NCI-H748 (cell line): ENCODE results near the gene CRIP3.

Source experiments
- DNase-seq: peaks from one replicate; lab custom pipeline; 2025; ENCODE audit not compliant: unreplicated experiment; lab: John Stamatoyannopoulos, UW

CRIP3 gene

GRCh38 chr6:43274916-43275597 lies 33.6 kb downstream of the CRIP3 start:
- no peak for DNase-seq

- DNase-seq: no peak
These were observed 34.3 kb downstream of the CRIP3 start for GRCh38 chr6:43274127-43274915.

- no peak for DNase-seq
These were observed 34.9 kb downstream of the CRIP3 start for GRCh38 chr6:43273707-43274106.

GRCh38 chr6:43271944-43272343 lies 36.7 kb downstream of the CRIP3 start:
- no peak for DNase-seq

- no peak for DNase-seq
These were observed 37.4 kb downstream of the CRIP3 start for GRCh38 chr6:43271103-43271815.

- no peak for DNase-seq
These were observed 39.2 kb downstream of the CRIP3 start for GRCh38 chr6:43269273-43270007.

- DNase-seq: no peak
These were observed 39.8 kb downstream of the CRIP3 start for GRCh38 chr6:43268782-43269272.

GRCh38 chr6:43268355-43268700 lies 40.3 kb downstream of the CRIP3 start:
- no peak for DNase-seq

- no peak for DNase-seq
These were observed 40.8 kb downstream of the CRIP3 start for GRCh38 chr6:43267619-43268354.

- no peak for DNase-seq
These were observed 43.1 kb downstream of the CRIP3 start for GRCh38 chr6:43265564-43265963.

- DNase-seq: no peak
These were observed 44.0 kb downstream of the CRIP3 start for GRCh38 chr6:43264599-43265145.

GRCh38 chr6:43263314-43264178 lies 45.1 kb downstream of the CRIP3 start:
- no peak for DNase-seq

GRCh38 chr6:43262780-43263313 lies 45.8 kb downstream of the CRIP3 start:
- no peak for DNase-seq

GRCh38 chr6:43262000-43262779 lies 46.4 kb downstream of the CRIP3 start:
- no peak for DNase-seq

- no peak for DNase-seq
These were observed 47.4 kb downstream of the CRIP3 start for GRCh38 chr6:43261198-43261597.

- no peak for DNase-seq
These were observed 47.8 kb downstream of the CRIP3 start for GRCh38 chr6:43260791-43261190.

GRCh38 chr6:43258807-43259686 lies 49.6 kb downstream of the CRIP3 start:
- DNase-seq: no peak
